Left colon (tissue), 2 donors: Measurements from ENCODE around the gene MT1X. TPM values are rescaled to one million over a fixed set of nuclear protein-coding genes. Genes with fewer than 3 reads are reported as not detected.
"Not testable (repeated sequence)": the region's sequence is repeated elsewhere in the genome, so short reads cannot be mapped to it uniquely, and the experiment has no call there.

ENCODE experiments used
- ATAC-seq: fragments of 200-7000 bp; cut with Tn5 transposase; one replicate; pipeline ENCODE4 v1.9.1; 2020; ENCODE audit warnings: mild to moderate bottlenecking, moderate library complexity
- DNase-seq, 2 donors: peaks; one replicate each; pipeline ENCODE4 v3.0.0-alpha.2; 2020
- intact Hi-C, 2 donors: fragments of 100-400 bp; cut with DNase I in 1 of 2; cut with micrococcal nuclease in 1 of 2; formaldehyde crosslinking; loops; one replicate each; pipeline versions ENCODE4 v1.11.2 to v1.14.0; 2022; cut with DNase I, micrococcal nuclease
- total RNA-seq, 2 donors: library from RNA; stranded (reverse); fragmentation: NEBNext Ultra II Directional; extraction: Animal tissue kit (Norgen Biotek cat#: 25700); gene quantifications; one replicate each; pipeline ENCODE4 v1.2.1, GENCODE V29; 2021
- donor health status: DM: no; HTN: no; CAD: no.
- donor health status: DM: yes; HTN: yes; CAD: no.

Gene MT1X
- total RNA-seq, 2 donors from 2014 or later = 29.5 to 63.4 TPM

DNA sequence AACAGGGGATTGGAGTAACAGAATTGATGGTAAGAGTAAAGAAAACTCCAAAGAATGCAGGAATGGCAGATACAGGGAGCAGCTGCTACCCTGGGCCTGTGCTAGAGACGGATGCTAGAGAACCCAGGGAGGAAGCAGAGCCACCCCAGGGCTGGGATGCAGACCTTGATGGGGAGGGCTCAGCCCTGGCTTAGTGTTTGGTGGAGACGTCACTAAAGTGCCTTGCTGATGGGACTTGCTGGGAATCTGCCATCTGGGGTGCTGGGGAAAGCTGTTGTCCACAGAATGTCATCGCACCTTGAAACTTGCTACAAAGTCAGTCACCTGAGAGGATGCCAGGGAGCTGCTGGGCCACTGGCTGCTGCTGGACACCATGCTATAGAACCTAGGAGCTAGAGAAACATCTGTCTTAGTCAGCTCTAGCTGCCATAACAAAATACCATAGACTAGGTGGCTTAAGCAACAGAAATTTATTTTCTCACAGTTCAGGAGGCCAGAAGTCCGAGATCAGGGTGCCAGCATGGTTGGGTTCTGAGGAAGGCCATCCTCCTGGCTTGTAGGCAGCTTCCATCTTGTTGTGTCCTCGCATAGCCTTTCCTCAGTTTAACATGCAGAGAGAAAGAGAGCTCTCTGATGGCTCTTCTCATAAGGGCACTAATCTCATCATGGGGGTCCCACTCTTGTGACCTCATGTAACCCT is 15.3 kb downstream of the MT1X start:
- DNase-seq = no peak
- ATAC-seq = no peak
- intact Hi-C loops = no loop called here

DNA sequence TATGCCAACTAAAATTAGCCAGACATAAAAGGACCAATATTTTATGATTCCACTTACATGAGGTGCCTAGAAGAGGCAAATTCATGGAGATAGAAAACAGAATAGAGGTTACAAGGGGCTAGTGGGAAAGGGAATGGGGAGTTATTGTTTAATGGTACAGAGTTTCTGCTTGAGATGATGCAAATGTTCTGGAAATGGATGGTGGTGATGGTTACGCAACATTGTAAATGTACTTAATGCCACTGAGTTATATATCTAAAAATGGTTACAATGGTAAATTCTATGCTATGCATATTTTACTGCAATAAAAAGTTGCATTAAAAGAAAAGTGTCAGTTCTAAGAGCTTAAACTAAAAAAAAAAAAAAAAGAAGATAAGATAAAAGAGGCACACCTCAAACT is 17.9 kb downstream of the MT1X start:
- ATAC-seq (no peak), DNase-seq (no peak)
- intact Hi-C loops = no loop called here

DNA sequence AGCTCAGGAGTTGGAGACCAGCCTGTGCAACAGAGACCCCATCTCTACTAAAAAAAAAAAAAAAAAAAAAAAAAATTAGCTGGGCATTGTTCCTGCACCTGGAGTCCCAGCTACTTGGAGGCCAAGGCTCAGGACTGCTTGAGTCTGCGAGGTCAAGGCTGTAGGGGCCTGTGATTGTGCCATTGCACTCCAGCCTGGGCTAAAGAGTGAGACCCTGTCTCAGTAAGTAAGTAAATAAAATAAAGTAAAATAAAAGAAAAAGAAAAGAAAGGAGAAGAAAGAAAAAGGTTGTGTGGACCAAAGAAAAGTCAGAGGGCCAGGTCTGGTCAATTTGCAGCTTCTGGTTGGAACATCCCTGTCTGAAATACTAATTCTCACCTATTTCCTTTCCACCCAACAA is 18.4 kb downstream of the MT1X start:
- no peak for DNase-seq
- intact Hi-C loops = no loop called here
- ATAC-seq = no peak

DNA sequence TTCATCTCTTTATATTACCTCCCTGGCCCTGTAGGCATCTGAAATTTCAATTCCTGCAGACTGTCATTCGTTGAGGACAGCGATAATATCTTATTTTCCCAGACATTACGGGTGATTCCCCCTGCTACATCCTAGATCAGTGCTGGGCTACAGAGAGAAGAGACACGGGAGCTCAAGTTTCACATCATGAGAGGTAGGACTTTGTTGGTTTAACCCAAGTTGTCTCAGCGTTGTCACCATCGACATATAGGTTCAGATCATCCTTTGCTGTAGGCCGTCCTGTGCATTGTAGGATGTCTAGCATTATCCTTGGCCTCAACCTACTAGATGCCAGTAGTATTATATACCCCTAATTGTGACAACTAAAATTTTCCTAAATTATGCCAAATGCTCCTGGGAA is 19.3 kb downstream of the MT1X start:
- ATAC-seq = no peak
- DNase-seq = no peak
- intact Hi-C loops = no loop called here

DNA sequence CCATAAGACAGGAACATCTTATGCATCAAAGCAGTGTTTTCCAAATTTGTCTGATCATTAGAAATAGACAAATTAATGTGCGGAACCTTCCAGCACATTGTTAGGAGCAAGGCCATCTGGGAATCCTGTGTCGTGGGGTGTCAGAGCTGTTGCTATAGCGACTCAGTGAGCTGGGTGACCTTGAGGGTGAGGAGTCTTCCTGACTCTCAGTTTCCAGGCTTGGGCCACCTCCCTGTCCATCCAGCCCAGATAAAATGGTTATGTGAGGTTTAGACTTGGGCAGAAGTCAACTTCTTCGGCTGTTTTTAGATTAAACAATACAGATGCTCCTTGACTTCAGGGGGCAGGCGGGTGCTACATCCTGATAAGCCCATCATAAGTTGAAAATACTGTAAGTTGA is 20.6 kb downstream of the MT1X start:
- intact Hi-C loops = loop anchor here in 1 of 2 donors (2.0 kb wide), 1 partner anchor 126 kb away; no protein-coding TSS in a partner anchor
- no peak for ATAC-seq
- no peak for DNase-seq

DNA sequence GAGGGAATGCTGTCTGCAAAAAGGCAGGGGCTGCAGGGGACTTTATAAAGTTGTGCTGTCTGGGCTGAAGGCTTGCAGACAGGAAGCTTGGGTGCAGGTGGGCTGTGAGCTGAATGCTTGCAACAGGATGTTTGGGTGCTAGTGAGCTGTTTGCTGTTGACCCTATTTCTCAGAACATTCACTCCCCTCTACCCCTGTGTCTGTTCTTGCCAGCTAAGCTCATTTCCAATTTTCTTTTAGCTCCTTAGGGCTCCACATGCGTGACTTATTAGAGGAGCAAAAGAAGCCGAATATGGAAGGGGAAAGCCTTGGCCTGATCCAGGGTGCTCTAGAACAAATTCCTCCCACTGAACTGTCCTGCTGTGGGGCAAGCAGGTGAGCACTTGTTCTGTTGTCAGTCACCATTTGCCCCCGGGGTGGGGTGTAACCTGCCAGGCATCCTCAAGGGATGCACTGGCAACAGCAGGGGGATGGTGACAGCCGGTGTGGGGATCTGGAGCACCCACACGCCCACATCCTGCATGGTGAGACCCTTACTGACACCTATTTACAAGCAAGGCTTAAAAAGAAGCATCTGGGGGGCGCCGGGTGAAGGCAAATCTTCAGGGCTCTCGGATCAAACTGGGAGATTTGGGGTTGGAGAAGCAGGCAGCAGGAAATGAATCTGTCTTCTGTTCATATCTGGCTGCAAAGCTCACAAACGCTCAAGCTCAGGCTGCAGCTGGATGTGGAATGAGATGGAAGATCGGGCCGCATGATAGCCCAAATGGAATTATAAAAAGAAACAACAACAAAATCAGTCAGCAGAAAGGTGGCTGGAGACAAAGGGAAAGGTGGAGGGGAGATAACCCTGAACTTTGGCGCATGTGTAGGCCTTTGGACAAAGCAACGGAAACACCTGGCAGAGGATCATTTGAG is 26.5 kb downstream of the MT1X start:
- intact Hi-C loops = no loop called here
- no peak for DNase-seq
- ATAC-seq = no peak

DNA sequence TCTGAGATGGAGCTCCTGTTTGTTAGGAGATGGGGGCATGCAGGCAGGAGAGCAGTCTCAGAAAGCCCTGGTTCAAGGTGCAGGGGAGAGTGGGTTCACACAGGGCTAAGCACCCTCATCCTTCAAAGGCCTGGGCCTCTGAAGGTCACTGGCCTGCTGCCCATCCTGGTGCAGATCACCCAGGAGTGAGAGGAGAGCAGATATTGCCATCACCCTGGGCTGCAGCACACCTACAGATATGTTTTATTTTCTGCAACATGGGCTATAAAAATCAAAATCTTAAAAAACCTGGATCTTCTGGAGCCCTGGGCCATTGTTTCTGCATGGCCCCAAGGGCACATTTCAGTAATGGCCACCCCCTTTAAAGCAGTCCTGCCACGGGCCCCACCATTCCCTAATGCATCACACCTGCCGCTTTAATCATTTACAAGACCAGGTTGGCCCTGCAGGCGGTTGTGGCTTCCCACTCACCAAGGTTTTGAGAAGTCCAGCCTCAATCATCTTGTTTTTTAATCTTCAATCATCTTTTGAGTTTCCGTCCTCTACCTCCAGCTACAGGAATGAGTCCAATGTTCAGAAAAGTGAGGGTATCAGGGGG is 27.3 kb downstream of the MT1X start:
- intact Hi-C loops = no loop called here
- ATAC-seq = no peak
- DNase-seq = no peak

DNA sequence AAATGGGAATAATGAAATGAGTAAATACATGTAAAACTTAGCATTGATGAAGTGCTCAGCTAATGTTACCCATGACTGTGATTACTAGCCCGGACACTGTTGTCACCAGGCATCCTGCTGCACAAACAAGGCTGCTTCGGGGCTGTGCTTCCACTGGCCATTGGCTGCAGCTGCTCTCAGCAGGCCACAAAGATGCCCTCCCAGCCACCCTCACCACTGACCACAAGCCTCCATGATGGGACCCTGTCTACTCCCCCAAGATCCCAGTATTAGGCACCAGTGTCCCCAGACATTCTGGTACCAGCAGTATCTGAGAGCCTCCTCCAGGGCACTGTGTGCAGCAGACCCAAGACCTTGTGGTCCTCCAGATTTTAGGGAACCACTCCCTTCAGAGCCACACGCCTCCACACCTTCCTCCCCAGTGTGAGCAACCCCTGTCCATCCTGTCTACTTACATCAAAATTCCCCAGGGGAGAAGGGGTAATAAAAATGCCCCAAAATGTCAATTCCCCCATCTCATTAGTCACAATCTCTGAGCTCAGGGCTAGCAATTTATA is 28.0 kb downstream of the MT1X start:
- ATAC-seq (no peak), DNase-seq (no peak)
- intact Hi-C loops = no loop called here

DNA sequence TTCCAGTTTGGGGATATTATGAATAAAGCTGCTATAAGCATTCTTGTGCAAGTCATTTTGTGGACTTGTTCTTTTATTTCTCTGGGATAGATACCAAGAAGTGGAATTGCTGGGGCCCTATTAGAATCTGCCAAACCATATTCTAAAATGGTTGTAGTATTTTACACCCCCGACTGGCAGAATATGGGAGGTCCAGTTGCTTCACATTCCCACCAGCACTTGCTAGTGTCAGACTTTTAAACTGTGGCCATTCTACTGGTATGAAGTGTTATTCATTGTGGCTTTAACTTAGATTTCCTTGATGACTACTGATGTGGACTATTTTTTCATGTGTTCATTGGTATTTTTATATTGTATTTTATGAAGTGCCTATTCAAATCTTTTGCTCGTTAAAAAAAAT is 29.6 kb downstream of the MT1X start:
- DNase-seq (no peak), ATAC-seq (no peak)
- intact Hi-C loops = no loop called here

DNA sequence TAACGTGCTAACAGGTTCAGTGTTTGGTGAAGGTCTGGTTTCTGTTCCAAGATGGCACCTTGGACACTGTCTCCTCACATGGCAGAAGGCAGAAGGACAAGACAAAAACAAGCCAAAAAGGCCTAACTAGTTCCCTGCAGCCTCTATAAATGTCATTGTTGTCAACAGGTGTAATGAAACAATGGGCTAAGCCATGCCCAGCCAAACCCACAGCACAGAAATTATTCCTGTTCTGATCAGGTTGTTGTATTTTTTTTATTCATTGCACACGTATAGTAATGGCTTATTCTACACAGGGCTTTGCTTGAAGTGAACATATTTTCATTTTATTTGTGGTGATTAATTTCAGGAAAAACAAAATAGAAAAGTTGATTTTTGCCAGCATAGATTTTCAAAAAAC is 31.5 kb downstream of the MT1X start:
- DNase-seq (no peak), ATAC-seq (no peak)
- intact Hi-C loops = no loop called here

DNA sequence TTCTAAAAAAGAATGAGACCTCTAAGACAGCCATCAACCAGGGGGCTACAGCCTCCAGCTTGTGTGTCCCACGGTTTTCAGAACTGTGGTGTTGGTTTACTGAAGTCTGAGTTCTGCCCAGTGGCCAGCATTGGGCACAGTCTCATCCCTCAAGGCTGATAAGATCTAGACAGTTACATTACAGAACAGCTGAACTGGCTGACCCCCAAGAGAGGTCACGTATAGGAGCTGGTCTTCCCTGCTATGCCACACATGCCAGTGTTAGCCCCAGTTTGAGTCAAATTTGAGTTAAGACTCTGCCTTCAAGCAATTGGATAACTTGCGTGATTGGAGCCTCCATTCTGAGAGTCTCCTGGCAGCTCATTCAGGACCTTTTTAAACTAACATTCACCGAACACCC is 32.9 kb downstream of the MT1X start:
- DNase-seq (no peak), ATAC-seq (no peak)
- intact Hi-C loops = no loop called here

DNA sequence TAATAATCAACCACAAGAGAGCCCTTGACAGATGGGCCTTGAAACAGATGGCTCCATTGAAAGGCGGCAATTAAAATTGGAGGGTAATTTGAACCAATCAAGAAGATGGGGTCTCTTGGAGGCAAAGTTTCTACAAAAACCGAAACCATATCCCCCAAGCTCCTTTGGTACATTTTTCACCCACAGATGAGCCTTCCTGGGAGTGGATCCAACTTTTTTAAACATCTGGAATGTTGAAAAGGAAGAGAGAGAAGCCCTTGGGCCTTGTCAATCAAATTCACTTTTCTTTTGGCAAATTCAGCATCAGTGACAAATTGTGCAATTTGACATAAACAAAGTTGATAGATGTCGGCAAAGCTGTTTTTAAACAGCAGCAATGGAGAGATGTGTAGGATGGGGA is 34.5 kb downstream of the MT1X start:
- intact Hi-C loops = no loop called here

DNA sequence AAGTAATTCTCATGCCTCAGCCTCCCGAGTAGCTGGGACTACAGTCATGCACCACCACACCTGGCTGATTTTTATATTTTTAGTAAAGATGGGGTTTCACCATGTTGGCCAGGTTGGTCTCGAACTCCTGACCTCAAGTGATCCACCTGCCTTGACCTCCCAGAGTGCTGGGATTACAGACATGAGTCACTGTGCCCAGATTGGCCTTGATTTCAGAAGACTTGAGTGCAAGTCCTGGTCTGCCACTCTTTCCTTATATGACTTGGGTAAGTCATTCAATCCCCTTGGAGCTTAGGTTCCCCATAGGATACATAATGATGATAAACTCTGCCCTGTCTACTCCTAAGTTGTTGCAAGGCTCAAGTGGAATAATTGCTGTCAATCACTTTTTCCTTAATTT is 35.3 kb downstream of the MT1X start:
- DNase-seq, intact Hi-C loops, ATAC-seq: not testable (repeated sequence)

More for the DNA sequence above, 34.5 kb downstream of the MT1X start:
- no peak for DNase-seq
- ATAC-seq = no peak

DNA sequence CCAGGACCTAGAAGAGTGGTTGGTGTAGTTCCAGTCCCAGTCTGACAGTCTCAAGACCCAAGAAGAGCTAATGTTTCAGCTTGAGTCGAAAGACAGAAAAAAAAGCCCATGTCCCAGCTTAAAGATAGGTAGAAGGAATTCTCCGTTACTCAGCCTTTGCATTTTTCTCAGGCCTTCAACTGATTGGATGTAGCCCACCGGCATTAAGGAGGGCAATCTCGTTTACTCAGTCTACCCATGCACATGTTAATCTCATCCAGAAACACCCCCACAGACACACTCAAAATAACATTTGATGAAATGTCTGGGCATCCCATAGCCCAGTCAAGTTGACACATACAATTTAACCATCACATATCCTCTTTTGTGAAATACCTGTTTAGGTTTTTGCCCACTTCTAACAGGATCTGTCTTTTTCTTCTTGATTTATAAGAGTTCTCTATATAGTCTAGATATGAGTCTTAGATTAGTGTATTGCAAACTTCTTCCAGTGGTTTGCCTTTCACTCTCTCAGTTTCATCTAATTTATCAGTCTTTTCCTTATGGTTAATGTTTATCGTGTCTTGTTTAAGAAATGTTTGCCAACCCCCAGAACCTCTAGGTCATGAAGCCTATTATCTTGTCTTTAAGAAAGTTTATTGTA is 40.1 kb downstream of the MT1X start:
- intact Hi-C loops = no loop called here
- DNase-seq (no peak), ATAC-seq (no peak)

DNA sequence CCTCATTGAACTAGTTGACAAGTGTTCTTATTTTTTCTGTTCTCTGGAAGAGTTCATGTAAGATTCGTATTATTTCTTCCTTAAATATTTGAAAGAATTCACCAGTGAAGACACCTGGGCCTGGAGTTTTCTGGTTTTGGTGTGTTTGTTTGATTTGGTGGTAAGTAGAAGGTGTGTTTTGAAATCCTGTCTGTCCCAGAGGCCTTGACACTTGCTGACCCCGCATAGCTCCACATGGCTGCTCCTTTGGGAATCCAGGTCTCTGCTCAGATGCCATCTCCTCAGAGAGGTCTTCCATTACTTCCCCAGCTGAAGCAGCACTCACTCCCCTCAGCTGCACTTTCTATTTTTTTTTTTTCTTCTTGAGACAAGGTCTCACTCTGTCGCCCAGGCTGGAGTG is 41.9 kb downstream of the MT1X start:
- DNase-seq (no peak), ATAC-seq (no peak)
- intact Hi-C loops = no loop called here

DNA sequence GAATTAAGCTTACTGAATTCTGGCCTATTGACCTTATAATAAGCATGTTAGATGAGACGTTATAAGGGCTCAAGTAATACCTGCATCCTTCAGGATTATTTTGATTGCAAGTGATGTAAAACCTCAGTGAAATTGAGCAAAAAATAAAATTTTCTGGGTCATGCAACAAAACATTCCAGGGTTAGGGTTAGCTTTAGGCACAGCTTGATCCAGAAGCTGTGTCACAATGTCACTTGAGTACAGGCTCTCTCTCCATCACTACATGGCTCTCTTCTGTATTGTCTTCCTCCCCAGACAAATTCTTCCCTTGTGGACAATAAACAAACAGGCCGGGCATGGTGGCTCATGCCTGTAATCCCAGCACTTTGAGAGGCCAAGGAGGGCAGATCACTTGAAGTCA is 44.0 kb downstream of the MT1X start:
- intact Hi-C loops = no loop called here
- ATAC-seq (no peak), DNase-seq (no peak)

DNA sequence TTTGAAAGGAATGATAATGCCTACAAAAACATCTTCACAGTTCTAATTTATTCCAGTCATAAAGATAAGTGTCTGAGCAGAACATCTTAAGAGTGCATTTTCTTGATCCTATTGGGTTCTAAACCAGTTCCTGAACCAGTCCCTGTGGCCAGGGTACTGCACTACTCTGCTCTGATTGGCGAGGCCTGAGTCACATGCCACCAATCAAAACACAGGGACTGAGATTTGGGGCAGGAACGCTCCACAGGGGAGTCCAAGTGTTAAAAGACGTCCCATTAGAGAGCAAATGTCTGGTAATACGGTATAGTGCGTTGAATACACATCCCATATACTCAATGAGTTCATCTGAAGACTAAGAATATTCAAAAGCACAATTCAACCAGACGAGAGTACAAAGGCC is 44.7 kb downstream of the MT1X start:
- intact Hi-C loops = no loop called here
- ATAC-seq = no peak
- DNase-seq = no peak

DNA sequence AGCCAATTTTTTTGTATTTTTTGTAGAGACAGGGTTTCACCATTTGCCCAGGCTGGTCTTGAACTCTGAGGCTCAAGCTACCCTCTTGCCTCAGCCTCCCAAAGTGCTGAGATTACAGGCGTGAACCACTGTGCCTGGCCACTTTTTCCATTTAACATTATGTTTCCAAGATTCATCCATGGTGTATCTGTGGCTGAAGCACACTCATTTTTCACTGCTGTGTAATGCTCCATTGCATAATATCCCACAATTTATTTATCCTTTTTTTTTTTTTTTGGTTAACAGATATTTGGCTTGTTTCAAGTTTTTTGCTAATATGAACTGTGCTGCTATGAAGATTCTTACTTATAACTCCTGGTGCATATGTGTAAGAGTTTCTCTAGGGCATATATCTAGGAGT is 45.8 kb downstream of the MT1X start:
- no peak for DNase-seq
- intact Hi-C loops = no loop called here
- no peak for ATAC-seq
